K562 (cell line): Measurements from ENCODE around the gene LRP6. TPM values are rescaled to one million over a fixed set of nuclear protein-coding genes. Genes with fewer than 3 reads are reported as not detected.

ENCODE experiments used
- CREBBP ChIP-seq: IDR thresholded peaks from one replicate; pipeline ENCODE4 v1.6.1; 2012; ENCODE audit warnings: low read depth, mild to moderate bottlenecking, control low read depth, inconsistent platforms, low read length
- DPF2 ChIP-seq: fragments of 450-650 bp; IDR thresholded peaks from 2 replicates; pipeline ENCODE4 v1.6.1; 2016
- E2F1 ChIP-seq: sonication (generic); formaldehyde crosslinking; IDR thresholded peaks from 2 replicates; pipeline ENCODE4 v1.8.1; 2023; ENCODE audit warnings: mild to moderate bottlenecking, missing genetic modification reagents, moderate library complexity
- E2F4 ChIP-seq: sonication (generic); formaldehyde crosslinking; IDR thresholded peaks from 2 replicates; pipeline ENCODE4 v1.8.0; 2022; ENCODE audit warnings: mild to moderate bottlenecking, low read depth, missing genetic modification reagents
- E2F5 ChIP-seq: sonication (generic); formaldehyde crosslinking; IDR thresholded peaks from 2 replicates; pipeline ENCODE4 v1.8.0; 2022; ENCODE audit warnings: mild to moderate bottlenecking, missing genetic modification reagents
- ESRRA ChIP-seq: fragments of 450-650 bp; IDR thresholded peaks from 2 replicates; pipeline ENCODE4 v1.6.1; 2014; ENCODE audit warnings: low read depth, mild to moderate bottlenecking, moderate library complexity, borderline replicate concordance
- FOS ChIP-seq: IDR thresholded peaks from 3 replicates; pipeline ENCODE4 v1.6.1; 2011; ENCODE audit not compliant: insufficient read length; ENCODE audit errors: extremely low read depth
- GATAD2B ChIP-seq: fragments of 450-650 bp; IDR thresholded peaks from 2 replicates; pipeline ENCODE4 v1.6.1; 2017; ENCODE audit warnings: mild to moderate bottlenecking, borderline replicate concordance
- HMG20A ChIP-seq: fragments of 450-650 bp; formaldehyde crosslinking; conservative IDR thresholded peaks from 2 replicates; pipeline ENCODE4 v1.4.0; 2020; ENCODE audit warnings: mild to moderate bottlenecking, mixed read lengths
- HNRNPK ChIP-seq: fragments of 200-400 bp; formaldehyde crosslinking; IDR thresholded peaks from one replicate; pipeline ENCODE4 v1.6.1; 2018; ENCODE audit warnings: mild to moderate bottlenecking, low read depth, low read length; ENCODE audit not compliant: poor library complexity, severe bottlenecking
- IRF9 ChIP-seq: fragments of 450-650 bp; IDR thresholded peaks from 2 replicates; pipeline ENCODE4 v1.6.1; 2016; ENCODE audit warnings: missing biosample characterization, missing genetic modification characterization
- KAT8 ChIP-seq: fragments of 450-650 bp; IDR thresholded peaks from 2 replicates; pipeline ENCODE4 v1.6.1; 2016; ENCODE audit warnings: low read depth, mild to moderate bottlenecking
- KDM1A ChIP-seq, 2 experiments: fragments of 450-650 bp; IDR thresholded peaks; 2 replicates each; pipeline ENCODE4 v1.6.1; 2016; ENCODE audit warnings: mild to moderate bottlenecking in 2 of 2
- KDM2B ChIP-seq: fragments of 250-450 bp; sonication (Bioruptor Pico); IDR thresholded peaks from 2 replicates; pipeline ENCODE4 v1.8.0; 2021; ENCODE audit warnings: mild to moderate bottlenecking, moderate library complexity
- MYC ChIP-seq, 2 experiments: fragments of 250-450 bp in 1 of 2; sonication (Bioruptor Pico) in 1 of 2; IDR thresholded peaks; 2 replicates each; pipeline versions ENCODE4 v1.5.1 to v1.6.1; 2012 to 2021; ENCODE audit warnings: low read depth in 2 of 2, borderline replicate concordance in 1 of 2, improper control_type of control experiment in 1 of 2, low read length in 1 of 2, mild to moderate bottlenecking in 1 of 2, moderate library complexity in 1 of 2
- NFXL1 ChIP-seq: fragments of 450-650 bp; formaldehyde crosslinking; IDR thresholded peaks from 2 replicates; pipeline ENCODE4 v1.4.0; 2021; ENCODE audit warnings: mild to moderate bottlenecking
- PHF21A ChIP-seq: fragments of 450-650 bp; IDR thresholded peaks from 2 replicates; pipeline ENCODE4 v1.6.1; 2017; ENCODE audit warnings: low read depth, borderline replicate concordance
- POLR2G ChIP-seq: fragments of 200-400 bp; formaldehyde crosslinking; IDR thresholded peaks from 2 replicates; pipeline ENCODE4 v1.6.1; 2017; ENCODE audit warnings: low read depth, mild to moderate bottlenecking, antibody characterized with exemption, low read length, moderate library complexity
- SNRNP70 ChIP-seq: fragments of 200-400 bp; formaldehyde crosslinking; optimal IDR thresholded peaks from 2 replicates; pipeline ENCODE3; 2017; ENCODE audit warnings: low read depth, low read length
- SPI1 ChIP-seq: IDR thresholded peaks from 2 replicates; pipeline ENCODE4 v1.6.1; 2011; ENCODE audit warnings: low read depth, low read length, control low read depth, borderline replicate concordance
- TEAD1 ChIP-seq, 2 experiments: fragments of 450-650 bp in 1 of 2; sonication (generic) in 1 of 2; formaldehyde crosslinking; IDR thresholded peaks; 2 replicates each; pipeline versions ENCODE4 v1.4.0 to v1.8.0; 2020 to 2022; ENCODE audit warnings: mild to moderate bottlenecking in 2 of 2, missing genetic modification reagents in 1 of 2
- ZEB2 ChIP-seq: fragments of 450-650 bp; IDR thresholded peaks from 2 replicates; pipeline ENCODE4 v1.6.1; 2016
- ZFP1 ChIP-seq: fragments of 450-650 bp; formaldehyde crosslinking; IDR thresholded peaks from 2 replicates; pipeline ENCODE4 v1.4.0; 2020; ENCODE audit warnings: mild to moderate bottlenecking, mixed read lengths
- ZNF212 ChIP-seq: fragments of 450-650 bp; formaldehyde crosslinking; IDR thresholded peaks from 2 replicates; pipeline ENCODE4 v1.4.0; 2020; ENCODE audit warnings: mild to moderate bottlenecking
- ZNF561 ChIP-seq: fragments of 450-650 bp; formaldehyde crosslinking; conservative IDR thresholded peaks from 2 replicates; pipeline ENCODE4 v1.4.0; 2020; ENCODE audit warnings: mild to moderate bottlenecking, moderate library complexity
- ZNF57 ChIP-seq: fragments of 450-650 bp; formaldehyde crosslinking; IDR thresholded peaks from 2 replicates; pipeline ENCODE4 v1.4.0; 2020; ENCODE audit warnings: mild to moderate bottlenecking, moderate library complexity
- ZNF644 ChIP-seq: fragments of 200-800 bp; sonication (Bioruptor generic); IDR thresholded peaks from 2 replicates; pipeline ENCODE4 v1.6.1; 2016; ENCODE audit warnings: low read depth, missing genetic modification characterization, missing compliant biosample characterization
- polyA plus RNA-seq, 8 experiments: library from polyadenylated mRNA; depleted of rRNA in 4 of 8; stranded (reverse) in 5 of 8; unstranded in 3 of 8; fragments of >200 nt; fragmentation: Nextera tagmentation in 2 of 8; fragmentation: Illumina TruSeq in 1 of 8; extraction: Ambion mirVana in 2 of 8; extraction: Trizol in 1 of 8; gene quantifications; 2 replicates each; pipeline versions ENCODE4 v1.2.1 to v1.2.3, GENCODE V29; 2011 to 2014; ENCODE audit warnings: inconsistent platforms in 1 of 8, missing spikeins in 1 of 8
- total RNA-seq, 7 experiments: library from RNA; depleted of rRNA in 6 of 7; stranded (reverse); fragments of >200 nt in 6 of 7; fragmentation: Illumina TruSeq in 2 of 7; extraction: Trizol in 2 of 7; gene quantifications; 2 replicates each; pipeline versions ENCODE4 v1.2.1 to v1.2.3, GENCODE V29; 2011 to 2021; ENCODE audit warnings: low replicate concordance in 1 of 7

Gene LRP6
- total and polyA plus RNA-seq, 9 of the 15 experiments (the other 6 are each of a cell fraction or from before 2014, with no cell fraction given) = 3.0 to 17.0 (median 10.8) TPM

- TF ChIP-seq E2F4 (CRISPR knock-in tag) = no peak
- no peak; the same call in 1 of the 2 replicates for TF ChIP-seq ESRRA
- 0 out of 2 replicates have a peak, but pooled peaks have one; percentile 48 for TF ChIP-seq GATAD2B
- TF ChIP-seq SNRNP70 = no peak
- no peak for TF ChIP-seq TEAD1 (CRISPR knock-in tag; IDR thresholded peaks at IDR 0.05)
- no peak for TF ChIP-seq E2F1 (CRISPR knock-in tag)
- TF ChIP-seq HMG20A (CRISPR knock-in tag) = no peak
- TF ChIP-seq ZNF212 (CRISPR knock-in tag) = no peak
- no peak for TF ChIP-seq E2F5 (CRISPR knock-in tag)
- TF ChIP-seq SPI1 = 0 out of 2 replicates have a peak, but pooled peaks have one; percentile 30
- TF ChIP-seq IRF9 (tag) = no peak
- no peak for TF ChIP-seq ZFP1 (CRISPR knock-in tag)
- TF ChIP-seq KDM2B (CRISPR knock-in tag) = no peak
- no peak for TF ChIP-seq HNRNPK
- TF ChIP-seq PHF21A = no peak
- no peak for TF ChIP-seq CREBBP
- no peak for TF ChIP-seq MYC (IDR thresholded peaks at IDR 0.05; ENCODE audit: low read depth, low read length)
- no peak for TF ChIP-seq MYC (CRISPR knock-in tag; IDR thresholded peaks at IDR 0.05; ENCODE audit: borderline replicate concordance, low read depth)
- no peak for TF ChIP-seq NFXL1 (CRISPR knock-in tag)
- peak; percentile 66 to 76 for TF ChIP-seq KDM1A (IDR thresholded peaks at IDR 0.05)
- no peak for TF ChIP-seq ZNF57 (CRISPR knock-in tag)
- TF ChIP-seq ZEB2 = peak; percentile 87
- TF ChIP-seq DPF2 = peak; percentile 90
- TF ChIP-seq ZNF561 (CRISPR knock-in tag) = no peak
- TF ChIP-seq KAT8 = no peak
- no peak for TF ChIP-seq FOS
- TF ChIP-seq POLR2G = no peak
- TF ChIP-seq ZNF644 (tag) = no peak
These were observed 76.6 kb downstream of the LRP6 start (continued) for GRCh38 chr12:12190087-12190809.
